Measurements from ENCODE around the gene PALLD.

GRCh38 chr4:168531305-168531704, 34.5 kb downstream of the PALLD start:
- TF ChIP-seq CTCF (optimal IDR thresholded peaks at IDR 0.05 in 1 of 3, IDR thresholded peaks at IDR 0.05 in 1 of 3, conservative IDR thresholded peaks at IDR 0.05 in 1 of 3; ENCODE audit: extremely low read depth in 1 of 3, insufficient read depth in 2 of 3, low read length in 3 of 3) = no peak
- TF ChIP-seq EZH2 (IDR thresholded peaks at IDR 0.05; ENCODE audit: low read length) = no peak

All from keratinocyte (primary cell).